ENCODE results near the gene ZSCAN10.
"Not testable (repeated sequence)": the region's sequence is repeated elsewhere in the genome, so short reads cannot be mapped to it uniquely, and the experiment has no call there.

ZSCAN10 gene

GRCh38 chr16:3059041-3059722 lies 39.9 kb downstream of the ZSCAN10 start:
- no peak for FAIRE-seq

GRCh38 chr16:3058139-3059030 lies 40.7 kb downstream of the ZSCAN10 start:
- FAIRE-seq: no peak

GRCh38 chr16:3057181-3058138 lies 41.6 kb downstream of the ZSCAN10 start:
- no peak for FAIRE-seq

- no peak for FAIRE-seq
Observed at GRCh38 chr16:3056336-3057180, 42.5 kb downstream of the ZSCAN10 start.

- not testable (repeated sequence) for FAIRE-seq
Observed at GRCh38 chr16:3055734-3056115, 43.4 kb downstream of the ZSCAN10 start.

- FAIRE-seq: no peak
Observed at GRCh38 chr16:3054965-3055733, 43.9 kb downstream of the ZSCAN10 start.

- FAIRE-seq: not testable (repeated sequence)
Observed at GRCh38 chr16:3053330-3053710, 45.8 kb downstream of the ZSCAN10 start.

GRCh38 chr16:3052571-3053329 lies 46.3 kb downstream of the ZSCAN10 start:
- FAIRE-seq: not testable (repeated sequence)

GRCh38 chr16:3051494-3051893 lies 47.6 kb downstream of the ZSCAN10 start:
- no peak for FAIRE-seq

- no peak for FAIRE-seq
Observed at GRCh38 chr16:3051009-3051408, 48.1 kb downstream of the ZSCAN10 start.

GRCh38 chr16:3050487-3050886 lies 48.6 kb downstream of the ZSCAN10 start:
- FAIRE-seq: no peak

GRCh38 chr16:3049921-3050481 lies 49.1 kb downstream of the ZSCAN10 start:
- FAIRE-seq: no peak

- no peak for FAIRE-seq
Observed at GRCh38 chr16:3047387-3047720, 51.7 kb downstream of the ZSCAN10 start.

GRCh38 chr16:3046641-3047386 lies 52.3 kb downstream of the ZSCAN10 start:
- FAIRE-seq: no peak

GRCh38 chr16:3045758-3046640 lies 53.1 kb downstream of the ZSCAN10 start, which contains the start of gene MMP25:
Gene MMP25 (plus strand): TSS chr16:3046561. CDS start chr16:3046918, 357 bp downstream.
- FAIRE-seq: no peak

GRCh38 chr16:3044708-3045107 lies 54.4 kb downstream of the ZSCAN10 start:
- FAIRE-seq: no peak

GRCh38 chr16:3042376-3042775 lies 56.7 kb downstream of the ZSCAN10 start:
- no peak for FAIRE-seq

- FAIRE-seq: no peak
Observed at GRCh38 chr16:3038896-3039295, 60.2 kb downstream of the ZSCAN10 start.

Measured in A204.1 (cell line).